NOMO-1 treated with DMSO at 0.1 percent for 48 hours (cell line): ENCODE results near the gene GJB4.

ENCODE experiments used
- DNase-seq: peaks from one replicate; lab custom pipeline; 2025; ENCODE audit not compliant: unreplicated experiment; lab: John Stamatoyannopoulos, UW

GJB4 gene

DNA sequence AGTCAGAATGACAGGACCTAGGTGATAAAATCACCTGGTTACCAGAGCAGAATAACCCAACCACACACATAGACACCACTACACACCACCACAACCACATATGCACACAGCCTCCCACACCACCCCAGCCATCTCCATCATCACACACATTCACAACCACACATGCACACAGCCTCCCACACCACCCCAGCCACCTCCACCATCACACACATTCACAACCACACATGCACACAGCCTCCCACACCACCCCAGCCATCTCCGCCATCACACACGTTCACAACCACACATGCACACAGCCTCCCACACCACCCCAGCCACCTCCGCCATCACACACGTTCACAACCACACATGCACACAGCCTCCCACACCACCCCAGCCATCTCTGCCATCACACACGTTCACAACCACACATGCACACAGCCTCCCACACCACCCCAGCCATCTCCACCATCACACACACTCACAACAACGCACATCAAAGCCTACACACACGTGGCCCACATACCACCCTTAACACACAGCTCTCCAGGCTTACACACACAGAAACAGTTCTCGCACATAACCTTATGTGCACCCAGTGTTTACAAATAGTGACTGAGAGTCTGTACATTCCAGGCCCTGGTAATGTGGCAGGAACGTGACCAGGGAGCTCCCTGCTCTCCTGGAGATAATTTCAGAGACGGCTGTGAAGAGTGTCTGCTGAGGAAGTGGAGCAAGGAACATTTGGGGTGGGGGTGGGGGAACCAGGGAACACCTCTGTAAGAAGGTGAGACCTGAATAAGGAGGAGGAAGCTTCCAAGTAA lies 18.2 kb downstream of the GJB4 start:
- no peak for DNase-seq

DNA sequence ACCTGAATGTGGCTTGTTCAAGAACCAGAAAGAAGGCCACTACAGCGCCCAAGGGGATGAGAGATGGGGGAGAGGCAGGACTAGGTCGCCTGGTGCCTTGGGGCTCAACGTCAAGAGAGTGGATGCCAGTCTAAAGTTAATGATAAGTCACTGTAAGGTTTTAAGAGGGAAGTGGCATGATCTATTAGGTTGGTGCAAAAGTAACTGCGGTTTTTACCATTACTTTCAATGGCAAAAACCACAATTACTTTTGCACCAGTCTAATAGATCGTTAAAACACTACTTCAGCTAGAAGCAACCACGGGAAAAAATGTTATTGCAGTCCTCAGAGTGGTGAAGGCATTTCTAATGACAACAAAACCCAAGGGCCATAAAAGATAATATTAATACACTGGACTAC lies 18.8 kb downstream of the GJB4 start:
- DNase-seq = no peak

DNA sequence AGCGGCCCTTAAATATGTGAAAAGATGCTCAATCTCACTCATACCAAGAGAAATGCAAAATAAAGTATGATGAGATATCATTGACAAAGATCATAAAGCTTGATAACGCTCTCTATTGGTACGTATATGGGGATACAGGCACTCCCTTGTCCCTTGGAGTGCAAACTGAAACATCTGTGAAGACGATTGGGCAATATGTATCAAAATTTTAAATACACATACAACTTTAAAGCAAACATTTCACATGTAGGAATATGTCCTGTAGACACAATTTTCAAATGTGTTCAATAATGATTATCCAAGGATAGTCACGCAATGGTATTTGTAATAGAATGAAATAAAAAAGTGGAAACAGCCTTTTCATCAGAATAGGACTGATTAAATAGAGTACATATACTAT lies 19.5 kb downstream of the GJB4 start:
- DNase-seq = no peak

DNA sequence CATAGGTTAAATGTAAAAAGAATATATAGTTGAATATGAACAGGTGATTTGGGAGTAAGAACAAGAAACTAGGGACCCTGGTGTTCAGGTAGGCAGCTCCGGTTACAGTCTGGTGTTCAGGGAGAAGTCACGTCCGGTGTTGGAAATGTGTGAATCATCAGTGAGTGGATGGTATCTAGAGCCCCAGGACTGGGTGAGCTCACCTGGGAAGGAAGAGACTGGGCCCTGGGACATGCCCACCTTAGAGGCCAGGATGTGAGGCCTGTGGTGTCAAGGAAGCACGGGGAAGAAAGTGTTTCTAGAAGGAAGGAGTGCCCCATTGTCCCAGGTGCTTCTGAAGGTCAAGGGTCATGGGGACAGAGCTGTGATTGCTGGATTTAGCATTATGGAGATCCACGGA lies 20.0 kb downstream of the GJB4 start:
- DNase-seq = no peak

DNA sequence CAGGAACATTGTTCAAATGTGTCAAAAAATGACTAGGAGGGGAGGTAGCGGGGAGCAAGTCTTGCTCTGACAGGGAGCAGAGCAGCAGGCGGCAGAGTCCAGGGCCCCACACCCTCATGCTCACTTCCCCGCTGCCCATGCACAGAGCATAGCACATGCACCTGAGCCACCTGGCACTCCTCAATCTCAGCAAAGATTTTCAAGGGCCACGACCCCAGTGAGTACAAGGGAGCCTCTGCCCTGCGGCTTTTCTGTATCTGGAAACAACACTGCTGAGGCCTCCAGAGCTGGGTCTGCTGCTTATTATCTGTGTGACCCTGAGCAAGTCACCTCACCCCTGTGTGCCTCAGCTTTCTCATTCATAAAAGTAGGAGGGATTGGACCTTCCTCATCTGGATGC lies 20.4 kb downstream of the GJB4 start:
- DNase-seq = no peak

DNA sequence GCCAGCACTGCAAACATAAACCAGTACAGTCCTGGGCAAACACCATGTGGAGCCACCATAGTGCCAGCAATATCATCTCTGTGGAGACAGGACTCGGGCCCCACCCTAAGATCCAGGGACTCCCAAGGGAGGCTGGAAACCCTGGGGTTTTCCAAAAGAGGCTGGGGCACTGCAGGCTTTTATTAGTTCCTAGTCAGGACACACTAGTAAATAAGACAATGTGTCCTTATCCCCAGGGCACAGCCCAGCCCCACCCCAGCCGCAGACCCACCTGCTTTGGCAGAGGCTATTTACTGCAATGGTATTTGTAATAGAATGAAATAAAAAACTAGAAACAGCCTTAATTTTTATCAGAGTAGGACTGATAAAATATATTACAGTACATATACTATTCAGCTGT lies 21.0 kb downstream of the GJB4 start:
- DNase-seq = no peak

DNA sequence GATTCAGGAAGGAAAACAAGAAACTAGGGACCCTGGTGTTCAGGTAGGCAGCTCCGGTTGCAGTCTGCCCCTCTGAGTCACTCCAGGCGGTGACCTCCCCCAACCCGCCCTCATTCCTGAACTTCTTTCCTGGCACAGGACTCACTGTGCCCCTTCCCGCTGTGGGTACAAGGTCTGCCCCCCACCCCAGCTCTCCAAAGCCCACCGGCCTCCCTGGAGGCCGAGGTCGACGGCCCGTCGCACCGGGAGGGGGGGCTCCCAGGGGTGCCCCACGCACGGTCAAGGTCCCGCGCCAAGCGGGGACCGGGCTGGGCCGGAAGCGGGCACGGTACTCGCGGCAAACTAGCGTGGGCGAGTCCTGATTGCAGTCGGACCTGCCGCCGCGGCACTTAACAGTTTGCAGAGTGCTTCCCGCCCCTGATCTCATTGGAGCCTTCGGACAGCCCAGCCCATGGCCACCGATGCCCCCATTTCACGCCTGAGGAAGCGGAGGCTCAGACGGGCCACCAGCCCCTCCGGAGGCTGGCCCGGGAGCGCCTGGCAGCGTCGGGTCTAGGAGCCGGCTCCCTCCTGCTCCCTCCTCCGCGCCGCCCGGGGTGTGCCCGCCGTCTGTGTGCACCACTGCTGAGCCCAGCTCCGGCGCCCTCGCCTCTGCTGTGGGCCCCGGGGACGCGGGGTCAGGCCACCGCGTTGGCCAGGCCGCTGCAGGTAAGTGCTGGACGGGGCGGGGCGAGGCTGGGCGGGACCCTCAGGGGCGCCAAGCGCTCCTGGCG lies 21.7 kb downstream of the GJB4 start, which contains the start of gene GJB3:
Gene GJB3, plus strand, starts transcription at position 144 of the 773 bp plus-strand sequence. CDS start 3,549 bp downstream, outside the sequence.
- no peak for DNase-seq

DNA sequence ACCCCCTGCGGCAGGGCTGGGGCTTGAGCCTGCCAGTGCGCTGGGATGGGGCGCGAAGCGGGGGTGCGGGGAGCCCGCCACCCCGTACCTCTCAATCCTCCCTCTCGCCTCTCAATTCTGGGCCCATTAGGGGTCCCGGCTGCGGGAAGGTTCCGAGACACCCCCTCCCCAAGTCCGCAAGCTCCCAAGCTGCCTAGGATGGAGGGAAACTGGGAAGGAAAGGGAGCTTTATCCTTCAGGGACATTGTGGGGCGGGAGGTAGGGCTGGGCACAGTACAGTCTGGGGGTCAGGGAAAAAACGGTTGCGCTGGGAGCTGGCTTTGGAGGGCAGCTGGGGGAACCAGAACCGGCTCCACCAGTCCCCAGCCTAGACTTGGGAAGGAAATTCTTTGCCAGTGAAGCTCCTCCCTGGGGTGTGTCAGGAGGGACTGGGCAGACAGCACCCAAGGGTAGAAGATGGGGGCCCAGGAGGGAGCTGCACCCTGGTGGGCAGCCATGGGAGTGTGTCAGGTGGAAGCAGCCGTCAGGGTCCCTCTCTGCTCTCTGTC lies 22.4 kb downstream of the GJB4 start:
- DNase-seq = no peak

DNA sequence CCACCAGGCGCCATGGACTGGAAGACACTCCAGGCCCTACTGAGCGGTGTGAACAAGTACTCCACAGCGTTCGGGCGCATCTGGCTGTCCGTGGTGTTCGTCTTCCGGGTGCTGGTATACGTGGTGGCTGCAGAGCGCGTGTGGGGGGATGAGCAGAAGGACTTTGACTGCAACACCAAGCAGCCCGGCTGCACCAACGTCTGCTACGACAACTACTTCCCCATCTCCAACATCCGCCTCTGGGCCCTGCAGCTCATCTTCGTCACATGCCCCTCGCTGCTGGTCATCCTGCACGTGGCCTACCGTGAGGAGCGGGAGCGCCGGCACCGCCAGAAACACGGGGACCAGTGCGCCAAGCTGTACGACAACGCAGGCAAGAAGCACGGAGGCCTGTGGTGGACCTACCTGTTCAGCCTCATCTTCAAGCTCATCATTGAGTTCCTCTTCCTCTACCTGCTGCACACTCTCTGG lies 25.2 kb downstream of the GJB4 start:
- peak; percentile 53 for DNase-seq

DNA sequence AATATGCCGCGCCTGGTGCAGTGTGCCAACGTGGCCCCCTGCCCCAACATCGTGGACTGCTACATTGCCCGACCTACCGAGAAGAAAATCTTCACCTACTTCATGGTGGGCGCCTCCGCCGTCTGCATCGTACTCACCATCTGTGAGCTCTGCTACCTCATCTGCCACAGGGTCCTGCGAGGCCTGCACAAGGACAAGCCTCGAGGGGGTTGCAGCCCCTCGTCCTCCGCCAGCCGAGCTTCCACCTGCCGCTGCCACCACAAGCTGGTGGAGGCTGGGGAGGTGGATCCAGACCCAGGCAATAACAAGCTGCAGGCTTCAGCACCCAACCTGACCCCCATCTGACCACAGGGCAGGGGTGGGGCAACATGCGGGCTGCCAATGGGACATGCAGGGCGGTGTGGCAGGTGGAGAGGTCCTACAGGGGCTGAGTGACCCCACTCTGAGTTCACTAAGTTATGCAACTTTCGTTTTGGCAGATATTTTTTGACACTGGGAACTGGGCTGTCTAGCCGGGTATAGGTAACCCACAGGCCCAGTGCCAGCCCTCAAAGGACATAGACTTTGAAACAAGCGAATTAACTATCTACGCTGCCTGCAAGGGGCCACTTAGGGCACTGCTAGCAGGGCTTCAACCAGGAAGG lies 25.8 kb downstream of the GJB4 start:
- DNase-seq = no peak

DNA sequence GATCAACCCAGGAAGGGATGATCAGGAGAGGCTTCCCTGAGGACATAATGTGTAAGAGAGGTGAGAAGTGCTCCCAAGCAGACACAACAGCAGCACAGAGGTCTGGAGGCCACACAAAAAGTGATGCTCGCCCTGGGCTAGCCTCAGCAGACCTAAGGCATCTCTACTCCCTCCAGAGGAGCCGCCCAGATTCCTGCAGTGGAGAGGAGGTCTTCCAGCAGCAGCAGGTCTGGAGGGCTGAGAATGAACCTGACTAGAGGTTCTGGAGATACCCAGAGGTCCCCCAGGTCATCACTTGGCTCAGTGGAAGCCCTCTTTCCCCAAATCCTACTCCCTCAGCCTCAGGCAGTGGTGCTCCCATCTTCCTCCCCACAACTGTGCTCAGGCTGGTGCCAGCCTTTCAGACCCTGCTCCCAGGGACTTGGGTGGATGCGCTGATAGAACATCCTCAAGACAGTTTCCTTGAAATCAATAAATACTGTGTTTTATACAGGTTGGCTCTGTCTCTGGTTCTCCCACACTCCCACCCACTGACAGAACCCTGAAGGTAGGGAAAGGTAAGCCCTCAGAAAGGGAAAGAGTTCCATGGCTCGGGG lies 26.4 kb downstream of the GJB4 start:
- DNase-seq = no peak

DNA sequence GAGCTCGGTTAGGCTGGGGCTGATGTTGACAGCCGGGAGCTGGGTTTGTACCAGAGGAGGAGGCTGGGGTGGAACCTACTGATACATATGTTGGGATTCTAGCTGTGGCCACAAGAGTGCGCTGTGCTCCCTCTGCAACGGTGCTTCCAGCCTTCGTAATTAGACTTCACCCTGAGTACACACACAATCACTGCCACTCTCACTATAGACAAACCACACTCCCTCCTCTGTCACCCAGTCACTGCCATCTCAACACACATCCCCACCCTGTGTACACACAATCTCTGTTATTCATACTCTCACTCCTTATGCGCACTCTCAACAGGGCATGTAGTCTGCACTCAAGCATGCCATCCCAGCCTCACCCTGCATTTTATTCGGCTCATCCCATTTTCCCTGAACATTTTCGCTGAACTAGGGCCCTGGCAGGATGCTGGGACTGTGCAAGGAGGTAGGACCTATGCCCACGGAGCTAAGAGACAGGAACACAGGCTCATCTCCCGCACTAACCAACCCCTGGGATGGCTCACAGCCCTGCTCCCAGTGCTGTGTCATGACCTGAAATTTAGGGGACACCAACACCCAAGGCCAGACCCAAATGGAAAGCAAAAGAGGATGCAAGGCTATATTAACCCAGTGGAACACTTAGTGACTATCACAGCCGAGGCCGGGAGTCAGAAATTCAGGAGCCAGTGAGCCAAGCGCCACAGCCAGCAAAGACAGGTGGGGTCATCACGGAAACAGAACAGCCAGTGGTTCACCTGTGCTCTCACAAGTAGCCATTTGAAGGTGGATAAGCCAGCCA lies 27.2 kb downstream of the GJB4 start:
- DNase-seq = peak; percentile 61

DNA sequence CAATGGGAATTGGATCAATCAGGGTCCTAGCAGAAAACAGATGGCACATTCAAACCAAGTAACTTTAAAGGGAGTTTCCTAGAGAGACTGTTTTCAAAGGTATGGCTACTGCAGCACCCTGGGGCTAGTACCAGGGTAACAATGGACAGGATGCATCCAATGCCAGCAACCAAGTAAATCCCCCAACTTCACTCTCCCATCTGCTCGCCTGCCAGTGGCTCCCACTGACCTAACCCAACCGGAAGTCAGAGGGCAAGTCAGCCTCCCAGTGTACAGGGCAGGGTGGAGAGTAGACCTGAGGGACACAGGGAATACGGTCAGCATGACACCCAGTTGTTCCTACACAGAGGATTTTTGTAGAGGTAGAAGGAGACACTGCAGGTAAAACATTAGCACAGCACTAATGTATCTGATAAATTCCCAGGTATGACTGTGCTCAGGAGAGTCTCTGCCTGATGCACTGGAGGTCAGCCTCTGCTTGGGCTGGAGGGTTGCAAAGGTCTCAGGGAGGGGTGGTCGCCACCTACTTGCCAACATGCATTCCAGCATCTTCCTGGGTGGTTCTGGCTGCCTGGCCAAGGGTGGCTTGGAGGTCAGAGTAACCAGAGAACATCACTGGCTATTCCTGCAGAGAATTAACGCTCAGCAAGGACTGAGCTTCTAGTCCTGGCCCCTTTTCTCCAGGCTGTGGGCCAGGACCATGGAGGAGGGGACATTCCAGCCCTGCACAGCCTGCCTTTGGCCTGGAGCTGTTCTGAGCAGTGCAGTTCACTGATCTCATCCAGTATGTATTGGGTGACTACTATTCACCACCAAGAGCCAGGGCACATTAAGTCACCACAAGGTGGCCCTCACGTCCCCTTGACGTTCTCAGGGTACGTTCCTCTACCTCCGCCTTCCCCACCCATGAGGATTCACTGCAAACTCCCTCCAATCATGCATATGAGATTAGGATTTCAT lies 28.2 kb downstream of the GJB4 start:
- DNase-seq = no peak

DNA sequence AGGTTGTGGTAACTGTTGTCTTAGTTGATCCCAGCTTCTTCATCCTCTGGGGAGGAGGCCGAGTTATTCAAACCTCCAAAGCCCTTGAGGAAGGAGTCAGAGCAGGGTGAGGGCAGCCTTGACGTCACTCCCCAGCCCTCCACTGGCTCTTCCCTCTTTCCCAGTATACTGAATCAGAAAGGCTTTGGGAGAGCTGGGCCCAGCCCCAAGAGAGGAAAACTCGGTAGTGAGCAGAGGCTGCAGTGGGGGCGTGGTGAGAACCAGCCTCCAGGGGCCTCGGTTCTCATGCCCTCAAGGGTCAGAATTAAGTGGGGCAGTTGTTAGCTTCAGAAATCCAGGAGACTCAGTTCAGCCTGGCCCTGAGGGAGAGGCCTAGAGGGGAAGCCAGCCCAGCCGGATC lies 31.4 kb downstream of the GJB4 start:
- no peak for DNase-seq

DNA sequence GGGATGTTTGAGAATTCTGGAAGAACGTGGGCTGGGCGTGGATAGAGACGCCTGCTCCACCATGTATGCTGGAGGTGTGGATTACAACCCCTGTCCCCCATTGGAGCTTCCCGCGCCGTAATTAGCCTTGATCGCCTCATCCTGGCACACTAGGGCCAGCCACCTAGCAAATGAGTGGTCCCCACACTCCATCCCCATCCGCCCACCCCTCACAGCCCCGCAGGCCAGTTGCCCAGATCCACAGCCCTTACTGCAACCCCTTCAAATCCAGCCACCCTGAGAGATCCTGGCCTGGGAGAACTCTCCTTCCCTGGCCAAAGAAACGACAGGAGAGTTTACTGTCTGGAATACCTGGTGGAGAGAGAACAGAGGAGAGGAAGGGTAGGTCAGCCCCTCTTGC lies 32.9 kb downstream of the GJB4 start:
- DNase-seq = no peak

DNA sequence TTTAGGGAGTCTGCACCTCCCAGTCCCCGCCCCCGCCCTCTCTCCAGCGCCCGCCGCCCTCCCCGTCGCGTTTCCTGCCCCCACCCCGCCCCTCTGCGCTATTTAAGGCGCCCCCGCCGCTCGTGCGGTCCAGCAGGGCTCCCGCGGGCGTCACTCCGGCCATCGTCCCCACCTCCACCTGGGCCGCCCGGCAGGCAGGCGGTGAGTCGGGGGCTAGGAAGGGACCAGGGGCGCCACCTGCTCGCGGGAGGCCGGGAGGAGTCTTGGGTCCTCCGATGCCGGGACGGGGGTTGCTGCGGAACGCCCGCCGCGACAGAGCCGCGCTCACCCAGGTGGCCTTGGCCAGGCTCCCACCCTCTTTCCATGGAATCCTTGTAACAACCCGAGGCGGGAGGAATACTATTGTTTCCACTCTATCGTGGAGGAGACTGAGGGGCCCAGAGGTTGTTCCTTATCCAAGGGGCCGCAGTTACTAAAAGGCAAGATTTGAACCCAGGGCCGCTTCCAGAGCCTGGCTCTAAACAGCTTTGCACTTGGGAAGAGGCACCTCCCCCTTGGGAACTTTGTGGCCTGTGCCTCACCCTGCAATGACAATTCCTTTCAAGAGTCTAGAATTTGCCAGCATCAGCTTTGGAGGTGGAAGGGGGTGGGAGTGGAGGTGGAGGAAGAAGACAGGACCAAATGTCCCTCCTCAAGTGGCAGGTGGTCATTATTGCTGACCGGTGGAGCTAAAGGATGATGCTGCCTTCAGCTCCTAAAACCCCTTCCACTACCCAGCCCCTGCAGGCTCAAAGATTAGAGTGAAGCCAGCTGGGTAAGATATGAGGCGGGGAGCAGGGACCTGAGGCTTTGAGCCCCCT lies 33.6 kb downstream of the GJB4 start, which contains the start of gene GJA4:
Gene GJA4, plus strand, starts transcription at position 132 of the 860 bp plus-strand sequence. CDS start 1,215 bp downstream, outside the sequence.
- DNase-seq = no peak

DNA sequence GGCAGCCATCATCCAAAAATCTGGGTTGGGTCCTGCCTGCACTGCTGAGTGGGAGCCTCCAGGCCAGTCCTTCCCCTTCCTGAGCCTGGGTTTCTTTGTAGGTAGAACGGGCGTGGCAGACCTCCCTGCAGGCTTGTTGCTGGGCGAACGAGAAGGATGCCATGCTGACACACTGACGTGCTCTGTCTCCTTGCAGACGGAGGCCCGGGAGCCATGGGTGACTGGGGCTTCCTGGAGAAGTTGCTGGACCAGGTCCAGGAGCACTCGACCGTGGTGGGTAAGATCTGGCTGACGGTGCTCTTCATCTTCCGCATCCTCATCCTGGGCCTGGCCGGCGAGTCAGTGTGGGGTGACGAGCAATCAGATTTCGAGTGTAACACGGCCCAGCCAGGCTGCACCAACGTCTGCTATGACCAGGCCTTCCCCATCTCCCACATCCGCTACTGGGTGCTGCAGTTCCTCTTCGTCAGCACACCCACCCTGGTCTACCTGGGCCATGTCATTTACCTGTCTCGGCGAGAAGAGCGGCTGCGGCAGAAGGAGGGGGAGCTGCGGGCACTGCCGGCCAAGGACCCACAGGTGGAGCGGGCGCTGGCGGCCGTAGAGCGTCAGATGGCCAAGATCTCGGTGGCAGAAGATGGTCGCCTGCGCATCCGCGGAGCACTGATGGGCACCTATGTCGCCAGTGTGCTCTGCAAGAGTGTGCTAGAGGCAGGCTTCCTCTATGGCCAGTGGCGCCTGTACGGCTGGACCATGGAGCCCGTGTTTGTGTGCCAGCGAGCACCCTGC lies 34.7 kb downstream of the GJB4 start:
- no peak for DNase-seq
